Thyroid gland (tissue), 4 donors: ENCODE data around the gene STK16.
"Not testable (repeated sequence)": the region's sequence is repeated elsewhere in the genome, so short reads cannot be mapped to it uniquely, and the experiment has no call there.

Experiments used
- POLR2A ChIP-seq, 2 donors: fragments of 450-650 bp; IDR thresholded peaks; one replicate each; pipeline ENCODE4 v1.6.1; 2017; ENCODE audit warnings: antibody characterized with exemption in 2 of 2, mild to moderate bottlenecking in 2 of 2, moderate library complexity in 1 of 2
- TF ChIP-seq, protein P1 (sequence below), 6 experiments: fragments of 200-600 bp in 3 of 6; fragments of 450-650 bp in 3 of 6; sonication (generic) in 3 of 6; IDR thresholded peaks; one replicate each; pipeline ENCODE4 v1.5.1; 2016 to 2019; ENCODE audit warnings: antibody characterized with exemption in 6 of 6, mild to moderate bottlenecking in 2 of 6, inconsistent platforms in 1 of 6, moderate library complexity in 1 of 6

DNA sequence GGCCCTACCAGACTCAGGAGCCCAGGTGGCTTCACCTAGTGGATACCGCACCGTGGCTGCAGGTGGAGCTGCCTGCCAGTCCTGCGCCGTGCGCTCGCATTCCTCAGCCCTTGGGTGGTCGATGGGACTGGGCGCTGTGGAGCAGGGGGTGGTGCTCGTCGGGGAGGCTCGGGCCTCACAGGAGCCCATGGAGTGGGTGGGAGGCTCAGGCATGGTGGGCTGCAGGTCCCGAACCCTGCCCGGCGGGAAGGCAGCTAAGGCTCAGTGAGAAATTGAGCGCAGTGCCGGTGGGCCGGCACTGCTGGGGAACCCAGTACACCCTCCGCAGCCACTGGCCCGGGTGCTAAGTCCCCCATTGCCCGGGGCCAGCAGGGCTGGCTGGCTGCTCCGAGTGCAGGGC is 43.9 kb upstream of the STK16 start:
- TF ChIP-seq, protein P1, sequence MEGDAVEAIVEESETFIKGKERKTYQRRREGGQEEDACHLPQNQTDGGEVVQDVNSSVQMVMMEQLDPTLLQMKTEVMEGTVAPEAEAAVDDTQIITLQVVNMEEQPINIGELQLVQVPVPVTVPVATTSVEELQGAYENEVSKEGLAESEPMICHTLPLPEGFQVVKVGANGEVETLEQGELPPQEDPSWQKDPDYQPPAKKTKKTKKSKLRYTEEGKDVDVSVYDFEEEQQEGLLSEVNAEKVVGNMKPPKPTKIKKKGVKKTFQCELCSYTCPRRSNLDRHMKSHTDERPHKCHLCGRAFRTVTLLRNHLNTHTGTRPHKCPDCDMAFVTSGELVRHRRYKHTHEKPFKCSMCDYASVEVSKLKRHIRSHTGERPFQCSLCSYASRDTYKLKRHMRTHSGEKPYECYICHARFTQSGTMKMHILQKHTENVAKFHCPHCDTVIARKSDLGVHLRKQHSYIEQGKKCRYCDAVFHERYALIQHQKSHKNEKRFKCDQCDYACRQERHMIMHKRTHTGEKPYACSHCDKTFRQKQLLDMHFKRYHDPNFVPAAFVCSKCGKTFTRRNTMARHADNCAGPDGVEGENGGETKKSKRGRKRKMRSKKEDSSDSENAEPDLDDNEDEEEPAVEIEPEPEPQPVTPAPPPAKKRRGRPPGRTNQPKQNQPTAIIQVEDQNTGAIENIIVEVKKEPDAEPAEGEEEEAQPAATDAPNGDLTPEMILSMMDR (IDR thresholded peaks at IDR 0.05) = not testable (repeated sequence)
- not testable (repeated sequence) for TF ChIP-seq POLR2A (IDR thresholded peaks at IDR 0.05)
